Measurements from ENCODE around the gene KLHL10.
"Not testable (repeated sequence)": the region's sequence is repeated elsewhere in the genome, so short reads cannot be mapped to it uniquely, and the experiment has no call there.

KLHL10 gene

DNA sequence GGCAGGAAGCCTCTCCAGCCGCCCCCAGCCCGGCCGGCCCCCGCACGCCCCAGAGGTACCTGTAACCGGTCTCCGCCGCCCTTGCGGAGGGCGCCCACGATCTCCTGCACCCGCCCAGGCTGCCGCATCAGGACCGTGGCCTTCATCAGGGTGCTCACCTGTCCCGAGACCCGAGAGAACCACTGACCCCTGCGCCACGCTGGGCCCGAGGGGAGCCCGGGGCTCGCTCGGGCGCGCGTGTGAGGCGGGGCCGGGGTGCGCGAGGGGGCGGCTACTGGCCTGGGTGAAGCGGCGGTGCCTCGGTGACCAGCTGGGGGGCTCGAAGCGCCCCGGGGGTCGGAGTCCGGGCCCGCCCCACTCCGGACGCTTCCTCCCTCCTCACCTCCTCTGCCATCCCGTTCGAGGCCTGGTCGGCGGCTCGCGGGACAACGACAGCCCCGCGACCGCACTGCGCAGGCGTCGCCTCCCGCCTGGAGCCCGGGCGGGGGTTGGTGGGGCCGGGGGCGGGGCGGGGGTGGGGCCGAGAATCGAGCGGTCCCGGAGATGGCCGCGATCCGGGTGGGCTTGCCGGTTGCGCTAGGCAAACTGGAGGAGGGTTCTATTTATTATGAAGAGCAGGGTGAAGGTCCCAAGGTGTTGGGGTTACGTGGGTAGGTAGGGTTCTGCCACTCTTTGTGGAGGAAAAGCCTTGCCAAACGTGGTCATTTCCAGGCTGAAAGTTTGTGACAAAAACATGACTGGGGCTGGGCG, 1.6 kb upstream of the KLHL10 start, which contains the start of gene NT5C3B:
NT5C3B (minus strand) TSS at position 433 of the 750 bp plus-strand sequence; CDS start at position 394, 39 bp downstream.
- Histone ChIP-seq H2AFZ (ENCODE audit: low read depth) (peak within 1 kb of the TSS; percentile 100), H3K9ac (peak within 1 kb of the TSS; percentile 75), H3K36me3 (ENCODE audit: insufficient read depth) (no peaks in the 10 kb centered on the region; the same call in 1 of the 2 replicates), H3K4me1 (ENCODE audit: low read depth, poor library complexity, severe bottlenecking) (peaks cover 17% of the 10 kb centered on the region), H4K20me1 (ENCODE audit: insufficient read depth) (no peaks in the 10 kb centered on the region), H3K4me3 (IDR thresholded peaks at IDR 0.05; ENCODE audit: insufficient read depth, low read depth, low read length) (no peak within 1 kb of the TSS), H3K4me2 (peak within 1 kb of the TSS; percentile 99), H3K27me3 (ENCODE audit: insufficient read depth, low read depth) (no peaks in the 10 kb centered on the region), H3K27ac (peak within 1 kb of the TSS; percentile 8; the same call in 1 of the 2 replicates), H3K79me2 (ENCODE audit: insufficient read depth, low read depth) (no peaks in the 10 kb centered on the region; the same call in 1 of the 2 replicates)
- TF ChIP-seq, protein P1, sequence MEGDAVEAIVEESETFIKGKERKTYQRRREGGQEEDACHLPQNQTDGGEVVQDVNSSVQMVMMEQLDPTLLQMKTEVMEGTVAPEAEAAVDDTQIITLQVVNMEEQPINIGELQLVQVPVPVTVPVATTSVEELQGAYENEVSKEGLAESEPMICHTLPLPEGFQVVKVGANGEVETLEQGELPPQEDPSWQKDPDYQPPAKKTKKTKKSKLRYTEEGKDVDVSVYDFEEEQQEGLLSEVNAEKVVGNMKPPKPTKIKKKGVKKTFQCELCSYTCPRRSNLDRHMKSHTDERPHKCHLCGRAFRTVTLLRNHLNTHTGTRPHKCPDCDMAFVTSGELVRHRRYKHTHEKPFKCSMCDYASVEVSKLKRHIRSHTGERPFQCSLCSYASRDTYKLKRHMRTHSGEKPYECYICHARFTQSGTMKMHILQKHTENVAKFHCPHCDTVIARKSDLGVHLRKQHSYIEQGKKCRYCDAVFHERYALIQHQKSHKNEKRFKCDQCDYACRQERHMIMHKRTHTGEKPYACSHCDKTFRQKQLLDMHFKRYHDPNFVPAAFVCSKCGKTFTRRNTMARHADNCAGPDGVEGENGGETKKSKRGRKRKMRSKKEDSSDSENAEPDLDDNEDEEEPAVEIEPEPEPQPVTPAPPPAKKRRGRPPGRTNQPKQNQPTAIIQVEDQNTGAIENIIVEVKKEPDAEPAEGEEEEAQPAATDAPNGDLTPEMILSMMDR (conservative IDR thresholded peaks at IDR 0.05; ENCODE audit: low read depth, low read length): no peak

DNA sequence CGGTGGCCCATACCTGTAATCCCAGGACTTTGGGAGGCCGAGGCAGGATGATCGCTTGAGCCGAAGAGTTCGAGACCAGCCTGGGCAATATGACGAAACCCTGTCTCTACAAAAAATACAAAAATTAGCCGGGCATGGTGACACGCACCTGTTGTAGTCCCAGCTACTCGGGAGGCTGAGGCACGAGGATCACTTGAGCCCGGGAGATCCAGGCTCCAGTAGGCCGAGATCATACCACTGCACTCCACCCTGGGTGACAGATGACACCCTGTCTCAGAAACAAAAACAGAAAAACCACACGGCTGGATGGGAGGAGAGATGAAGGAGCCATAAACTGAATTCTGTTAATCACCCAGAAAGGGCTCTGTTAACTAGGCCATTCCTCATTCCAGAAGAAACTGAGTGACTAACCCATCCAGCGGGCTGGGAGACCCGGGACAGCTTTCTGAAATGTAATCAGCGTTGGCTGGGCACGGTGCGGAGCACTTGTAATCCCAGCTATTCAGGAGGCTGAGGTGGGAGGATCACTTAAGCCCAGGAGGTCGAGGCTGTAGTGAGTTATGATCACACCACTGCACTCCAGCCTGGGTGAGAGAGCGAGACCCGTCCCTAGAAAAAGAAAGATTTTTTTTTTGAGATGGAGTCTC, 952 bp upstream of the KLHL10 start:
- Histone ChIP-seq H3K27ac (peak overlapping the region; percentile 8; the same call in 1 of the 2 replicates), H3K4me2 (peak overlapping the region; percentile 99), H3K4me3 (IDR thresholded peaks at IDR 0.05; ENCODE audit: insufficient read depth, low read depth, low read length) (no peak overlapping the region), H3K9ac (peak overlapping the region; percentile 35; the same call in 1 of the 2 replicates), H4K20me1 (ENCODE audit: insufficient read depth) (no peaks in the 10 kb centered on the region), H2AFZ (ENCODE audit: low read depth) (peak overlapping the region; percentile 100), H3K79me2 (ENCODE audit: insufficient read depth, low read depth) (no peaks in the 10 kb centered on the region; the same call in 1 of the 2 replicates), H3K27me3 (ENCODE audit: insufficient read depth, low read depth) (no peaks in the 10 kb centered on the region), H3K4me1 (ENCODE audit: low read depth, poor library complexity, severe bottlenecking) (peaks cover 17% of the 10 kb centered on the region), H3K36me3 (ENCODE audit: insufficient read depth) (no peaks in the 10 kb centered on the region)
- TF ChIP-seq, protein P1 (conservative IDR thresholded peaks at IDR 0.05; ENCODE audit: low read depth, low read length): no peak

DNA sequence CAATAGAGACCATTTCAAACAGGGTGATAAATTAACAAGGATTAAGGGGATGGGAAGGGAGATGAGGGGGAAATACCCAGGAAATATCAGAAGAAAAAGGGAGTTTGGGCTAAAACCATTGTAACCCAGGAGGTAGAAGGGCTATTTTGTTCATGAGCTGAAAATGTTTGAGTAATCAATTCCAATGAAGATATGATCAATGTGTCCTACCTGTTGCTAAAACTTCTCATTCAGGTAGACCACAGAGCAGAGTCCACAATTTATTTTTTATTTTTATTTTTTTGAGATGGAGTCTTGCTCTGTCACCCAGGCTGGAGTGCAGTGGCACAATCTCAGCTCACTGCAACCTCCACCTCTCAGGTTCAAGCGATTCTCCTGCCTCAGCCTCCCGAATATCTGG, 1.8 kb downstream of the KLHL10 start:
- H3K27me3 ChIP-seq (ENCODE audit: insufficient read depth, low read depth); H3K36me3 ChIP-seq (ENCODE audit: insufficient read depth); H2AFZ ChIP-seq (ENCODE audit: low read depth); H3K4me2 ChIP-seq; H3K9ac ChIP-seq; H3K27ac ChIP-seq; H3K79me2 ChIP-seq (ENCODE audit: insufficient read depth, low read depth); H4K20me1 ChIP-seq (ENCODE audit: insufficient read depth); H3K4me3 ChIP-seq (IDR thresholded peaks at IDR 0.05; ENCODE audit: insufficient read depth, low read depth, low read length): not testable (repeated sequence)
- H3K4me1 ChIP-seq (ENCODE audit: low read depth, poor library complexity, severe bottlenecking): peaks cover 17% of the 10 kb centered on the region

DNA sequence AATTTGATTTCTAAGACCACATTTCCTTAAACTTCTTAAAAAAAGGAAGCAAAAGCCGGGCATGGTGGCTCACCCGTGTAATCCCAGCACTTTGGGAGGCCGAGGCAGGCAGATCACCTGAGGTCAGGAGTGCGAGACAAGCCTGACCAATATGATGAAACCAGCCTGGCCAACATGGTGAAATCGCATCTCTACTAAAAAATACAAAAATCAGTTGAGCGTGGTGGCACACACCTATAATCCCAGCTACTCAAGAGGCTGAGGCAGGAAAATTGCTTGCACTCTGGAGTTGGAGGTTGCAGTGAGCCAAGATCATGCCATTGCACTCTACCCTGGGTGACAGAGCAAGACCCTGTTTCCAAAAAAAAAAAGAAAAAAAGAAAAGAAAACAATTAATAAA, 3.2 kb downstream of the KLHL10 start:
- not testable (repeated sequence) for H3K4me2 ChIP-seq; H3K27ac ChIP-seq; H3K79me2 ChIP-seq (ENCODE audit: insufficient read depth, low read depth); H4K20me1 ChIP-seq (ENCODE audit: insufficient read depth); H3K9ac ChIP-seq; H3K36me3 ChIP-seq (ENCODE audit: insufficient read depth); H3K27me3 ChIP-seq (ENCODE audit: insufficient read depth, low read depth); H3K4me3 ChIP-seq (IDR thresholded peaks at IDR 0.05; ENCODE audit: insufficient read depth, low read depth, low read length); H2AFZ ChIP-seq (ENCODE audit: low read depth)
- peaks cover 10% of the 10 kb centered on the region for H3K4me1 ChIP-seq (ENCODE audit: low read depth, poor library complexity, severe bottlenecking)

DNA sequence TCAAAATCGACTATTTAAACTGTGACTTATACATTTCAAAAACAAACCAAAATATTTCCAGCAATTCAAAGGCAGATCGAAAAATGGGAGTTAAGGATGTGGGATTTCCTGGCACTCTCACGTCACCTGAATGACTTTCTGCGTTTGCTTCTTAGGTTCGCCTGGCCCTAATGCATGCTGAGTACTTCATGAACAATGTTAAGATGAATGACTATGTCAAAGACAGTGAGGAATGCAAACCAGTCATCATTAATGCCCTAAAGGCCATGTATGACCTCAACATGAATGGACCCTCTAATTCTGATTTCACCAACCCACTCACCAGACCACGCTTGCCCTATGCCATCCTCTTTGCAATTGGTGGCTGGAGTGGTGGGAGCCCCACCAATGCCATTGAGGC, 7.3 kb downstream of the KLHL10 start:
- H3K27me3 ChIP-seq (ENCODE audit: insufficient read depth, low read depth): no peaks in the 10 kb centered on the region
- H3K4me3 ChIP-seq (IDR thresholded peaks at IDR 0.05; ENCODE audit: insufficient read depth, low read depth, low read length): no peak overlapping the region
- H4K20me1 ChIP-seq (ENCODE audit: insufficient read depth): 0 out of 2 replicates have a peak, but pooled peaks cover 5% of the 10 kb centered on the region
- TF ChIP-seq, protein P1 (conservative IDR thresholded peaks at IDR 0.05; ENCODE audit: low read depth, low read length): no peak
- H2AFZ ChIP-seq (ENCODE audit: low read depth): no peak overlapping the region
- H3K27ac ChIP-seq: no peak overlapping the region
- no peak overlapping the region for H3K9ac ChIP-seq
- no peaks in the 10 kb centered on the region for H3K36me3 ChIP-seq (ENCODE audit: insufficient read depth)
- H3K4me2 ChIP-seq: no peak overlapping the region
- H3K79me2 ChIP-seq (ENCODE audit: insufficient read depth, low read depth): peaks cover 9% of the 10 kb centered on the region; the same call in 1 of the 2 replicates
- no peaks in the 10 kb centered on the region for H3K4me1 ChIP-seq (ENCODE audit: low read depth, poor library complexity, severe bottlenecking)

All from KMS-11 (cell line).